ENCODE measurements around the gene OR51B6.

- 0 out of 4 replicates have a peak, but pooled peaks of 1 of the 2 experiments have one; percentile 12 for TF ChIP-seq CTCF (conservative IDR thresholded peaks at IDR 0.05; ENCODE audit: low read depth in 2 of 2)
- no peak for TF ChIP-seq REST (IDR thresholded peaks at IDR 0.05; ENCODE audit: unreplicated experiment)
- TF ChIP-seq EZH2 (IDR thresholded peaks at IDR 0.05; ENCODE audit: low read depth, unreplicated experiment): no peak
- TF ChIP-seq POLR2AphosphoS5 (IDR thresholded peaks at IDR 0.05; ENCODE audit: low read depth): no peak
- no peak for TF ChIP-seq EZH2phosphoT487 (IDR thresholded peaks at IDR 0.05; ENCODE audit: unreplicated experiment)
- no peak for TF ChIP-seq STAT1 (IDR thresholded peaks at IDR 0.05; ENCODE audit: unreplicated experiment)
Measured at GRCh38 chr11:5317292-5317691, 34.0 kb upstream of the OR51B6 start.

All from GM23338 (cell line).